CMK (cell line): ENCODE results near the gene NOC4L.

Source experiments
- DNase-seq: peaks from one replicate; pipeline ENCODE4 v3.0.0-alpha.2; 2010; ENCODE audit warnings: low read depth

The NOC4L gene

GRCh38 chr12:132156573-132157325, 12.5 kb downstream of the NOC4L start:
- no peak for DNase-seq

GRCh38 chr12:132157733-132158409, 13.6 kb downstream of the NOC4L start:
- no peak for DNase-seq

DNA sequence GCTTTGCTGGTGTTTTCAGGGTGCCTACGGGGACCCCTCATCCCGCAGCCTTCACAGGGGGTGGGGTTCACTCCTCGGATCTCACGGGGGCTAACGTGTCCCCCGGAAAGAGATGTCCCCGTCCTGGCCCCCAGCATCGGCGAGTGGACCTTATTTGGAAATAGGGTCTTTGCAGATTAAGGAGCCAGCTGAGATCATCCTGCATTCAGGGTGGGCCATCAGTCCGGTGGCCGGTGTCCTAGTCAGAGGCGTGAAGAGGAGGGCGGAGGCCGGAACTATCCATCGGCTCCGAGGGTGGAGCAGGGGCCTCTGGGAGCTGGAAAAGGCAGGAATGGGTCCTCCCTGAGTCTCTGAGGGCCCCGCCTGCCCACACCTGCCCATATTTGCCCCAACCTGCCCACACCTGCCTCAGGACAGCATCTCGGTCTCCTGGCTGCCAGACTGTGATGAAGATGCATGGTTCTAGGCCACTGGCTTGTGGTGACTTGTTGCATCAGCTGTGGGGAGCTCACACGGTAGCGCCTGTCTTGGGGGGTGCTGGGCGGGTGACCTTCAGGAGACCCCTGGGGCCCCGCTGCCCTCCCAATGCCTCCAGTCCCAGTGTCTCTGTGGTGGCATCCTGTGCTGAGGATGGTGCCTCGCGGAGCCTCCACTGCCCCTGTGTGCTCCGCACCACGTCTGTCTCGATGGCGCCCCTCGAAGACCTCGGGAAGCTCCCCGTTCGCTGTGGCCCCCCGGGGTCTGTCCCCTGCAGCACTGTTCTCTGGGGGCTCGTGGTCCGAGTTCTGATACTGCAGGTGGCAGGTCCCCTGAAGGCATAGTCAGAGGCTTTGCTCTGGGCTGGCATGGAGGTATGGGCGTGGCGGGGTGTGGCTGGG, 14.7 kb downstream of the NOC4L start:
- no peak for DNase-seq

GRCh38 chr12:132159555-132160003, 15.3 kb downstream of the NOC4L start:
- no peak for DNase-seq

GRCh38 chr12:132160016-132160415, 15.8 kb downstream of the NOC4L start:
- no peak for DNase-seq

DNA sequence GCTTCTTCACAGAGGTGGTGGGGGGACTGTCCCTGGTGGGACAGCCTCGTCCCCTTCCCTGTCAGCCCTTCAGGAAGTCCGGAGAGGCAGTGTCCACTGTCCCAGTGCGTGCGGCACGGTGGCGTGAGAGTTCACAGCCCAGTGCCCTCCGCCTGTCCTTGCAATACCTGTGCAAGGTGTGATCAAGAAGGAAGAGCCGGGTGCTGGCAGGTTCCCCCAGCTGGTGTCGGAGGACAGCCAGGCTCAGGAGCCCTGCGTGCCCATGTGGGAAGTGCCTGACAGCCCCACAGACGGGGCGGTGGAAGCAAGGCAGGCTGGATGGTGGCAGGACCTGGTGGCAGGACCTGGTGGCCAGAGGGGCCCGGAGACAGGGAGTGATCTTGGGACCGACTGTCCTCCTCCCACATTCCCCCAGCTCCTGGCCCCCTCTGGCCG, 16.4 kb downstream of the NOC4L start:
- DNase-seq = no peak

DNA sequence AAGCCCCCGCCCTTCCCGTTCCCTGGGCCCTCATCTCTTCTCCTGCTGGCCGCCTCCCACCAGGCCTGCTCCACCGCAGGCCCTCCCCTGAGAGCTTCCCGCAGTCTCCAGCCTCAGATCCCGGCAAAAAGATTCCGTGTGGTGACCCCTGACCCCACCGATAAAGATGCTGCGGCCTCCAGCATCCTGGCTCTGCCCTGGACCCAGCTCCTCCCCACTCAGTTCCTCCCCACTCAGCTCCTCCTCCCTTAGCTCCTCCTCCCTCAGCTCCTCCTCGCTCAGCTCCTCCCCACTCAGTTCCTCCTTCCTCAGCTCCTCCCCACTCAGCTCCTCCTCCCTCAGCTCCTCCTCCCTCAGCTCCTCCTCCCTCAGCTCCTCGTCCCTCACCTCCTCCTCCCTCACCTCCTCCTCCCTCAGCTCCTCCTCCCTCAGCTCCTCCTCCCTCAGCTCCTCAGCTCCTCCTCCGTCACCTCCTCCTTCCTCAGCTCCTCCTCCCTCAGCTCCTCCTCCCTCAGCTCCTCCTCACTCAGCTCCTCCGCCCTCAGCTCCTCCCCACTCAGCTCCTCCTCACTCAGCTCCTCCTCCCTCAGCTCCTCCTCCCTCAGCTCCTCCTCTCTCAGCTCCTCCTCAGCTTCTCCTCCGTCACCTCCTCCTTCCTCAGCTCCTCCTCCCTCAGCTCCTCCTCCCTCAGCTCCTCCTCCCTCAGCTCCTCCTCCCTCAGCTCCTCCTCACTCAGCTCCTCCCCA, 17.0 kb downstream of the NOC4L start:
- DNase-seq = no peak

DNA sequence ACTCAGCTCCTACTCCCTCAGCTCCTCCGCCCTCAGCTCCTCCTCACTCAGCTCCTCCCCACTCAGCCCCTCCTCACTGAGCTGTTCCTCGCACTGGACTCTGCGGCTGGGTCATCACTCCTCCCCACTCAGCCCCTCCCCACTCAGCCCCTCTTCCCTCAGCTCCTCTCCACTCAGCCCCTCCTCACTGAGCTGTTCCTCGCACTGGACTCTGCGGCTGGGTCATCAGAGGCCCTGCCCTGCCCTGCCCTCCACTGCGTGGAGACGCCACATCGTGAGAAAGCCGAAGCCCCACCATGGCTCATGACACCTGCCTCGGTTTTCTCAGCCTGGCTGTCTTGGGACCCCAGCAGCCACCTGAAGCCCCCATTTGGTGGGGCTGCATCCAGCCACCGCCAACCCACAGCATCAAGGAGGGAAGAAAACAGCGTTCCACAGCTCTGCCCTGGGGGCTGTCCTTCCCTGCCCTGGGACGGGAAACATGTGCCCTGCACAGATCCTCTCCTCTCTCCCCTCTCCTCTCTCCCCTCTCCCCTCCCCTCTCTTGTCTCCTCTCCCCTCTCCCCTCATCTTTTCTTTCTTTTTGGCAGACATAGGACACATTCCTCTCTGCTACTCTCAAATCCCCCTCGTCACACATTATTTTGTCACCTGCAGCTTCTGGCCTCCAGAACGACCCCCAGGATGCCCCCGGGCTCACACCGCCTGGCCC, 17.7 kb downstream of the NOC4L start:
- no peak for DNase-seq

DNA sequence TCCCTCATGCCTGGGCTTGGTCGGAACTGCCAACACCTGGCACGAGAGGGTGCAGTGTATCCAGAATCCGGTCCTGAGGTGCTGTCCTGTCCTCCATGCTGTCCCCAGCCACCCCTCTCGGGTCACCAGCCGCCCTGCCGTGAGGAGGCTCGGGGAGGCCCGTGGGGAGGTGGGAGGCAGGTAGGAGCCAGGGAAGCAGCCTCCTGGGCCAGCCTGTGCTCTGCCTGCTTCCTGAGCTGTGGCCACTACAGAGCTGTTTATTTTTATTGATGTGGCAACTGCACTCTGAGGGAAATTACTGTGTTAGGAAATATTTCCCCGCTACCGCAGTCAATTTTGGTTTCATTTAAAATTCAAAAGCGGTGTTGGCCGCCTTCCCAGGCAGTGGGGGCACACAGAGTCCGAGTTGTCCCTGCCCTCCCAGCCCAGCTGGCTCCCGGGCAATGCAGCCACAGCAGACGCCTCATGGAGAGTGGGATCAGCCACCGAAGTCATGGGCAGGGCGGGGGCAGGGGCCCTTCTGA, 18.3 kb downstream of the NOC4L start:
- DNase-seq = no peak

GRCh38 chr12:132163041-132163910, 19.0 kb downstream of the NOC4L start:
- no peak for DNase-seq

DNA sequence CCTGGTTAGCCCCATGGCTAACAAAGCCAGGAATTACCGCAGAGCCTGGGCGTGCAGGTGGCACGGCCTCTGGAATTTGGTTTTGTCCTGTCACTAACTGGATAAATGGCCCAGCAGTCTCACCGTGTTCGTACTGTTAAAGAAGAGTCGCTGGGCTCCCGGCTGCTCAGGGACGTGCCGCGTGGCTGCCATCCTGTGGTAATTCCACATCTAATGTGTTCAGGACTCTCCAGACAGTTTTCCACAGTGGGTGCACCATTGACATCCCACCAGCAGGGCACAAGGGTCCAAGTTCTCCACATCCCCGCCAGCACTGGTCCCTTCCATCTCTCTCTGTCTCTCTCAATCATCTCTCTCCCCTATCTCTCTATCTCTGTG, 19.6 kb downstream of the NOC4L start:
- no peak for DNase-seq

DNA sequence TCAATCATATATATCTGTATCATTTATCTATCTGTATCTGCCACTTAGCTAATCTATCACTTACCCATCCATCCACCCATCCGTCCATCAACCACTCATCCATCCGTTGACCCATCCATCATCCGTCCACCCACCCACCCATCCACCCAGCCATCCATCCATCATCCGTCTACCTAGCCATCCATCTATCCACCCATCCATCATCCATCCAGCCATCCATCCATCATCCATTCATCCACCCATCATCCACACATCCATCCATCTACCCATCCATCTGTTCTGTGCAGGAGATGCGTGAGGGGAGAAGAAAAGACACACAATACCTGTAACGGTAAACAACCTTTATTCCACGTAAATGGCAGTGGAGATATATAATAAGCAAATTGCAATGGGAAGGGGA, 20.2 kb downstream of the NOC4L start:
- DNase-seq = no peak

DNA sequence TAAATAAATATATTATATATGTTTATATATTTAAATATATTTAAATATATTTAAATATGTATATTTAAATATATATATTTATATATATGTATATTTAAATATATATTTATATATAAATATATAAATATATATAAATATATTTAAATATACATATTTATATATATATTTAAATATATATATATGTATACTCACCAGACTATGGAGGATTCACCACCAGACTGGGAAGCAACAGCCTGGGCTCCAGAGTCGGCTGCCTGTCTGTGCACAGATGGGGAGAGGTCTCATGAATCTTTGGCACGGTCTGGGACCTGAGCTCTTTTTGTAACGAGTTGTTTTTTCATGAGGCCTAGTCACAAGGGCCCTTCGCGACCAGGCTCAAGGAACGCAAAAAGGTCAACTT, 21.3 kb downstream of the NOC4L start:
- DNase-seq = no peak

GRCh38 chr12:132166093-132166492, 21.8 kb downstream of the NOC4L start:
- no peak for DNase-seq

GRCh38 chr12:132166801-132167591, 22.7 kb downstream of the NOC4L start:
- DNase-seq = no peak

- no peak for DNase-seq
Observed at GRCh38 chr12:132167611-132168310, 23.5 kb downstream of the NOC4L start.

DNA sequence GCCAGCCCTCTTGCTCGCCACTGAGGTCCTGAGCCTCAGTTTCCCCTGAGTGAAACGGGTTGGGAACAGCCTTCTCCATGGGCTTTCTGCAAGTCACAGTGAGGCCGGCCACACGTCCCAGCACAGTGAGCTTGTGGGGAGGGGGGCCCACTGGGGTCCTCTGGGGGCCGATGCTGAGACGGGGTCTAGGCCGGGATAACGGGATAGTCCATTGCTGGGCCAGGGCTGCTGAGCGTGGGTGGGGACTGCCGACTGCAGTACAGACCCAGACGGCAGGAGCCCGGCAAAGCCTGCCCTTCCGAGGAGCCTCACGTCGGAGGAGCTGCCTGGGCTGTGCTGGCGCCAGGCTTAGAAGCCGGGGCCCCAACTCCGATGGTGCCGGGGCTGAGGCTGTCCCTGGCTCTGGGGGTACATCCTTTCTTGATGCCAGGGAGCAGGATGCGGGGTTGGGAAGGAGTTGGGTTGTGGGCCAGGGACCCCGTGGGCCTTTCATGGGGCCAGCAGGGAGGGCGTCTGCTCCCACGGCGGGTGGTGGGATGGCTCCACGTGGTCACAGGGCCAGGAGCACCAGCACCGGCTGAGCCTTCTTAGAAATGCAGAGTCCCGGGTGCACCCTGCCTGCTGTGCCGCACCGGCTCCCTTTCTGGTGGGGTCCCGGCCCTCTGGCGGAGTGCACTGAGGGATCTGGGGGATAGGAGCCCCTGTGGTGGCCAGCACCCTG, 24.2 kb downstream of the NOC4L start:
- no peak for DNase-seq

DNA sequence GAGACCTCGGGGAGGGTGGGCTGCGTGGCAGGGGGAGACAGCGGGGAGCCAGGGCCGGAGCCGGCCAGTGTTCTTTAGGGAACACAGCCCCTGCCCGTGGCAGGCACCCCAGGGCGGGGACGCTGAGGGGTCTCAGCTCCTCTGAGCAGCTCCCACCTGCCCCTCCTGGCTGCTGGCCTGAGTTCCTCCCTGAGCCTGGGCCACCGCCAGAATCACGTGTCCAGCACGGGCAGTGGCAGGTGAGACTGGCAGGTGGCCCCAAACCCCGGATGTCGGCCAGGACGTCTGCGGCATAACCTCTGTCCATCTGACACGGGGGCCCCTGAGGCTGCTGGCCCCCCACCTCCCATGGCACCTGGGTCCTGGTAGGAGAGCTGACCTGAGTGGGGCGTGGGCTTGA, 25.1 kb downstream of the NOC4L start:
- DNase-seq = no peak
